ENCODE results near the gene PXDN.

PXDN gene

DNA sequence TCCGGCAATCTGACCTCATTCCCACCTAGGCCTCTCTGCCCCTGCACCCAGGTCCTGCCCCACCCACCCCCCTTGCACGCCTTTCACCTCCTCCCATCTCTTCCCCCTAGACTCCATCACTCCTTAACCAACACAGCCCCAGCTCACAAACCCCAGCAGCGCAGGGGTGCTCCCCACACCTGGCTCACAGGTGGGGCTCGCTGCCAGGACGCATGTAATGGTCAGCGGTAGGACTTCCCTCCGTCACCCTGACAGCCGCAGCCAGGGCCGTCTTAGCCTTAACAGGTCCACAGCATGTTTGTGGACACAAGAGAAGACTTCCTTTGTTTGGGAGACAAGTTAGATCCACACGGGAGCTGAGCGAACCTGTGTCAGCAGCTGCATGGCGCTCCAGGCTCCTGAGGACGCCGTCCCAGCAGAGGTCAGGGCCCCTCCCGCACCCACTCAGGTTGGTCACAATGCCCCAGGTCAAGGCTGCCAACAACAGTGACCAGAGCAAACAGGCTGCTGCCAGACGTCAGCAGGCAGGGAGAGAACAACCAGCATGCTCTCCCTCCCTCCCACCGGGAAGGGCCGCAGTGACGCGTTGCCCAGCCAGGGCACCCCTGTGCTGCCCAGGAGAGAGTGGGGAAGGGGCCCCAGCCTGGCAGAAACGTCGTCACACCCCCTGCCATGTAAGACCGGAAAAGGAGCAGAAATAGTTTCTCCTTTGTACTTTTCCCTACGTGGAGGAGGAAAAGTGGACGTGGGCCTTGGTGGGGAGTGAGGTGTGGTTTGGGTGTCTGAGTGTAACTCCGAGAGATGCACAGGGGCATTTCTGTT is 68.0 kb downstream of the PXDN start:
- DNase-seq (ENCODE audit: low read depth), result no peak
- no peak overlapping the region for H3K4me3 ChIP-seq (ENCODE audit: low read depth, low read length)
- TF ChIP-seq, protein P1, sequence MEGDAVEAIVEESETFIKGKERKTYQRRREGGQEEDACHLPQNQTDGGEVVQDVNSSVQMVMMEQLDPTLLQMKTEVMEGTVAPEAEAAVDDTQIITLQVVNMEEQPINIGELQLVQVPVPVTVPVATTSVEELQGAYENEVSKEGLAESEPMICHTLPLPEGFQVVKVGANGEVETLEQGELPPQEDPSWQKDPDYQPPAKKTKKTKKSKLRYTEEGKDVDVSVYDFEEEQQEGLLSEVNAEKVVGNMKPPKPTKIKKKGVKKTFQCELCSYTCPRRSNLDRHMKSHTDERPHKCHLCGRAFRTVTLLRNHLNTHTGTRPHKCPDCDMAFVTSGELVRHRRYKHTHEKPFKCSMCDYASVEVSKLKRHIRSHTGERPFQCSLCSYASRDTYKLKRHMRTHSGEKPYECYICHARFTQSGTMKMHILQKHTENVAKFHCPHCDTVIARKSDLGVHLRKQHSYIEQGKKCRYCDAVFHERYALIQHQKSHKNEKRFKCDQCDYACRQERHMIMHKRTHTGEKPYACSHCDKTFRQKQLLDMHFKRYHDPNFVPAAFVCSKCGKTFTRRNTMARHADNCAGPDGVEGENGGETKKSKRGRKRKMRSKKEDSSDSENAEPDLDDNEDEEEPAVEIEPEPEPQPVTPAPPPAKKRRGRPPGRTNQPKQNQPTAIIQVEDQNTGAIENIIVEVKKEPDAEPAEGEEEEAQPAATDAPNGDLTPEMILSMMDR (IDR thresholded peaks at IDR 0.05; ENCODE audit: control insufficient read depth, extremely low read depth, insufficient read depth), result no peak

DNA sequence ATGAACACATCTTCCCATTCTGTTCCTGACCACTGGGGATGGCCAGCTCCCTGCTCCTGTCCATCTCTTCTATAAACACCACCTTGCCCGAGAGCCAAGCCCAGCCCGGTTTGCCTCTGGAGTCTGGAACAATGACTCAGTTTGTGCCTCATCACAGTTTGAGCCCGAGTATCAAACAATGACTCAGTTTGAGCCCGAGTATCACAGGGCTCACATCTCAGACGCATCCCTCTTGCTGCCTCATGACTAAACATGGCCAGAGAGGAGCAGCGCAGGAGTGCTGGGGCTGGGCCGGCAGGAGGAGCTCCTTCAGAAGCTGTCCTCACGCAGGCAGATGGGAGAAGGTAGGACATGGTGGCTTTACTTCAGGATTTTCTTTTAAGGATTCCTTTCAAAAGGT is 68.7 kb downstream of the PXDN start:
- TF ChIP-seq, protein P1 (IDR thresholded peaks at IDR 0.05; ENCODE audit: control insufficient read depth, extremely low read depth, insufficient read depth), result no peak
- H3K4me3 ChIP-seq (ENCODE audit: low read depth, low read length), result no peak overlapping the region
- no peak for DNase-seq (ENCODE audit: low read depth)

DNA sequence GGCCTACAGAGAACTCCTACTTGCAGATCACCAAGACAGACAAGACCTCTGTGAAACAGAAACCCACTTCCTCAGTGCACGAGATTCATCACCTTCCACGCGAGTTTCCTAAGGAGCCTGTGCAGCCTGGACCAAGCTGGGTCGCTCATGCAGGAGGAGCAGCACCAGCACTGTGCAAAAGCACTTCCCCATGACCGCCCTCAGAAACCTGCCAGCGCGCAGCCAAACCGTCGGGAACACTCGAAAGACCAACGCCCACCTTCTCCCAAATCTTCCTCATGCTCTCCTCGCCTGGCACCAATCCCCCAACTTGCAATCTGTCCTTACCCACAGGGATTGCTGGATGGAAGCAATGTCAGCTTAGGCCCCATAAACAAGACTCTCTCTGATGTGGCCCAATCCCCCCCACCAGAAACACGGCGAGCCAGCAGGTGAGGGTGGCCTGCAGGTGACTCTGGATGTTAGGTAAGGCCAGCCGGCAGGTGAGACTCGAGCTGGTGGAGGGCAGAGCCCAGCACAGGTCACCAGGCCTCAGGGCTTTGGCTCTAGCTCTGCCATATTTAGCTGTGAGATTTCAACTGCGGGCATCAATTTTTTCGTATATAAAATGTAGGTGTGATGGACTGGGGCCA is 69.4 kb downstream of the PXDN start:
- no peak overlapping the region for H3K4me3 ChIP-seq (ENCODE audit: low read depth, low read length)
- TF ChIP-seq, protein P1 (IDR thresholded peaks at IDR 0.05; ENCODE audit: control insufficient read depth, extremely low read depth, insufficient read depth), result no peak
- no peak for DNase-seq (ENCODE audit: low read depth)

DNA sequence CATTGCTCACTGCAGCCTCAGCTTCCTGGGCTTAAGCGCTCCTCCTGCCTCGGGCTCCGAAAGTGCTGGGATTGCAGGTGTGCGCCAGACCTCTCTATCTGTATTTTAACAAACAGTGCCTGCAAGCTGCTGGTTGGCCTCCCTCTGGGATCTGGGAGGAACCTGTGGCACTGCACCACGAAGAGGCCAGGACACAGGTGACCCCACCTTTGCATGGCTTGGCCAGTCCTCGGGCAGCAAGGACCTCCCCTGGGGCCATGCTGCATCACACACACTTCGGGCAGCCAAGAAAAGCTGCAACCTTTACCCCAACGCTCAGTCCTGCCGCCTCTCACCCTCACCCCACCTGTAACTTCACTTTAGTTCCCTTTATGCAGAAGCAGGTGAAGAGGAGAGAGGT is 70.0 kb downstream of the PXDN start:
- DNase-seq (ENCODE audit: low read depth), result no peak
- TF ChIP-seq, protein P1 (IDR thresholded peaks at IDR 0.05; ENCODE audit: control insufficient read depth, extremely low read depth, insufficient read depth), result no peak
- H3K4me3 ChIP-seq (ENCODE audit: low read depth, low read length), result no peak overlapping the region

DNA sequence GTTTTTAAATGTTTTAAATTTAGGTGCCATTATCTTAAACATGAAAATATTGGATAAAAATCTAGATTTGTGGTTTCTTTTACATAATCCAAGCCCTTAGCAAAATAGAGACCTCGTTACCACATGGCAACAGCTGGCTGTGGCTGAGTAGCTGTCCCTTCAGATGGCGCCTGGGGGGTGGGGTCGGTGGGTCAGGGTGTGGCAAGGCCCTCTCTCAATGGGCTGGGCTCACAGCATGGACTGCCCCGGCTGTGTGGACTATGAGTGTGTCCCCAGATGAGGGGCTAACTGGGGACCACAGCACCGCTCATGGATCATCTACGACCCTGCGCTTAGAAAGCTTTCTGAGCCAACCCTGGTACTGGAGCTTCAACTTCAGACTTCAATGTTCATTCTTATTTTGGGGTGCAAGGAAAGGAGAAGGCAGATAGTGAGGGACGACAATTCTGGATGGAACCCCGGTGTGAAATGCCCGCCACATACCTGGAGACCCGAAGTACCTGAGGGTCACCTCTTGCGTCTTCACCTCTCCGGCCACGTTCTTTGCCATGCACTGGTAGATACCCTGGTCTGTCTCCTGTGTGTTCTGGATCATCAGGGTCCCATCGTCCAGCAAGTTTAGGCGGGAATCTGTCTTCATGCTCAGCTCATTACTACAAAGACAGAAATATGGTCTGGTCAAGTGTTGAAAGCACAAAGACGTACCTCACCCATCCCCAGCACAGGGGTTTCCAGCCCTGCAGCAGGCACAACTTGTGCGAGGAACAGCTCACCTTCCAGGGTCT is 71.0 kb downstream of the PXDN start:
- no peak for DNase-seq (ENCODE audit: low read depth)
- TF ChIP-seq, protein P1 (IDR thresholded peaks at IDR 0.05; ENCODE audit: control insufficient read depth, extremely low read depth, insufficient read depth), result no peak
- H3K4me3 ChIP-seq (ENCODE audit: low read depth, low read length), result no peak overlapping the region

DNA sequence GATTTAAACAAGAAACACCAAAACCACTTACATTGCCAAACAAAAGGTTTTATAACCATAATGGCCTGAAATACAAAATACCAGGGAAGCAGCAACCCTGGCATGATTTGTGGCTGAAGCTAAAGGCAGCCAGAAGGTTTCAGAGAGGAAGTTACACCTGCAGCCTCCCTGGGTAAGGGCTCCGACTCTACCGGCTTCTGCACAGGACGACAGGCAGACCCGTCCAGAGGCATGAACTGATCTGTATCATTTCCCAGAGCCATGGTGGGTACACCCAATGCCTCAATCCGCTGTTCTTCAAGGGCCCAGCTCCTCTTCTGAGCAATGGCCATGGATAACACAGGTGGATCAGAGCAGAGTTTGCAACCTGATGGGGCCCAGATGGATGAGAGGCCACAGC is 71.6 kb downstream of the PXDN start:
- TF ChIP-seq, protein P1 (IDR thresholded peaks at IDR 0.05; ENCODE audit: control insufficient read depth, extremely low read depth, insufficient read depth), result no peak
- no peak overlapping the region for H3K4me3 ChIP-seq (ENCODE audit: low read depth, low read length)
- DNase-seq (ENCODE audit: low read depth), result no peak
